H9 (cell line): ENCODE measurements around the gene RNF224. TPM values are rescaled to one million over a fixed set of nuclear protein-coding genes. Genes with fewer than 3 reads are reported as not detected.

Experiments used
- DNase-seq: peaks from one replicate; pipeline ENCODE4 v3.0.0-alpha.2; 2017
- H2AFZ ChIP-seq: one replicate; pipeline ENCODE4 v1.6.1; 2013; ENCODE audit warnings: mild to moderate bottlenecking, low read length, control low read depth, moderate library complexity
- H2AK5ac ChIP-seq: 2 replicates; pipeline ENCODE4 v1.6.1; 2013; ENCODE audit warnings: low read length, control low read depth, mixed read lengths; ENCODE audit not compliant: insufficient read length
- H2BK120ac ChIP-seq: one replicate; pipeline ENCODE4 v1.6.1; 2013; ENCODE audit warnings: low read depth, mild to moderate bottlenecking, low read length, control low read depth, inconsistent platforms; ENCODE audit not compliant: poor library complexity, severe bottlenecking
- H2BK12ac ChIP-seq: 2 replicates; pipeline ENCODE4 v1.6.1; 2013; ENCODE audit warnings: low read length, control low read depth, mixed read lengths, low read depth; ENCODE audit not compliant: insufficient read length
- H2BK15ac ChIP-seq: 2 replicates; pipeline ENCODE4 v1.6.1; 2013; ENCODE audit warnings: low read depth, low read length, control low read depth
- H2BK20ac ChIP-seq: one replicate; pipeline ENCODE4 v1.6.1; 2013; ENCODE audit warnings: low read depth, mild to moderate bottlenecking, low read length, control low read depth, inconsistent platforms; ENCODE audit not compliant: poor library complexity, severe bottlenecking
- H2BK5ac ChIP-seq: 2 replicates; pipeline ENCODE4 v1.6.1; 2013; ENCODE audit warnings: low read length, control low read depth, mixed read lengths; ENCODE audit not compliant: insufficient read length
- H3K14ac ChIP-seq: 2 replicates; pipeline ENCODE4 v1.6.1; 2013; ENCODE audit warnings: low read length, control low read depth; ENCODE audit not compliant: insufficient read depth
- H3K18ac ChIP-seq: 2 replicates; pipeline ENCODE4 v1.6.1; 2013; ENCODE audit warnings: low read depth, mild to moderate bottlenecking, mixed read lengths, low read length, control low read depth; ENCODE audit not compliant: insufficient read length
- H3K23ac ChIP-seq: 2 replicates; pipeline ENCODE4 v1.6.1; 2013; ENCODE audit warnings: low read length, control low read depth, mixed read lengths, low read depth; ENCODE audit not compliant: insufficient read length
- H3K23me2 ChIP-seq: 2 replicates; pipeline ENCODE4 v1.6.1; 2013; ENCODE audit warnings: low read depth, mild to moderate bottlenecking, mixed read lengths, low read length, control low read depth; ENCODE audit not compliant: insufficient read length, poor library complexity, severe bottlenecking
- H3K27ac ChIP-seq: 2 replicates; pipeline ENCODE4 v1.5.1; 2013; ENCODE audit warnings: low read length, control low read depth, mixed read lengths, low read depth; ENCODE audit not compliant: insufficient read length
- H3K27me3 ChIP-seq: 2 replicates; pipeline ENCODE4 v1.6.1; 2013; ENCODE audit warnings: low read length, control low read depth, inconsistent platforms; ENCODE audit not compliant: insufficient read depth
- H3K4ac ChIP-seq: 2 replicates; pipeline ENCODE4 v1.6.1; 2013; ENCODE audit warnings: low read depth, mild to moderate bottlenecking, control low read depth, inconsistent platforms, low read length, moderate library complexity
- H3K4me1 ChIP-seq: 2 replicates; pipeline ENCODE4 v1.6.1; 2013; ENCODE audit warnings: low read length, control low read depth, inconsistent platforms; ENCODE audit not compliant: insufficient read depth
- H3K4me2 ChIP-seq: 2 replicates; pipeline ENCODE4 v1.6.1; 2013; ENCODE audit warnings: low read length, control low read depth, mixed read lengths; ENCODE audit not compliant: insufficient read length, insufficient read depth
- H3K56ac ChIP-seq: 2 replicates; pipeline ENCODE4 v1.6.1; 2013; ENCODE audit warnings: low read depth, mild to moderate bottlenecking, mixed read lengths, low read length, control low read depth; ENCODE audit not compliant: insufficient read length
- H3K79me1 ChIP-seq: 2 replicates; pipeline ENCODE4 v1.6.1; 2013; ENCODE audit warnings: low read depth, mild to moderate bottlenecking, moderate library complexity, low read length, control low read depth, inconsistent platforms; ENCODE audit not compliant: insufficient read depth, poor library complexity, severe bottlenecking
- H3K79me2 ChIP-seq: 2 replicates; pipeline ENCODE4 v1.6.1; 2013; ENCODE audit warnings: low read length, control low read depth, inconsistent platforms; ENCODE audit not compliant: insufficient read depth
- H3K9ac ChIP-seq: 2 replicates; pipeline ENCODE4 v1.6.1; 2013; ENCODE audit warnings: low read length, control low read depth, mixed read lengths; ENCODE audit not compliant: insufficient read length; ENCODE audit errors: extremely low read depth
- H3K9me3 ChIP-seq: one replicate; pipeline ENCODE4 v1.6.1; 2013; ENCODE audit warnings: low read depth, low read length, inconsistent platforms; ENCODE audit not compliant: control insufficient read depth
- H3T11ph ChIP-seq: one replicate; pipeline ENCODE4 v1.6.1; 2013; ENCODE audit warnings: mild to moderate bottlenecking, low read length, control low read depth, inconsistent platforms
- H4K20me1 ChIP-seq: one replicate; pipeline ENCODE4 v1.6.1; 2013; ENCODE audit not compliant: control insufficient read depth, insufficient read length, insufficient read depth
- H4K5ac ChIP-seq: 2 replicates; pipeline ENCODE4 v1.6.1; 2013; ENCODE audit warnings: low read depth, mild to moderate bottlenecking, mixed read lengths, low read length, control low read depth; ENCODE audit not compliant: insufficient read length
- H4K8ac ChIP-seq: replicated peaks from 2 replicates; pipeline ENCODE4 v1.6.1; 2013; ENCODE audit warnings: low read length, control low read depth, mixed read lengths, low read depth; ENCODE audit not compliant: insufficient read length
- H4K91ac ChIP-seq: 2 replicates; pipeline ENCODE4 v1.6.1; 2013; ENCODE audit warnings: low read depth, mild to moderate bottlenecking, moderate library complexity, mixed read lengths, low read length, control low read depth; ENCODE audit not compliant: insufficient read length
- H3K27ac Mint-ChIP-seq, 3 experiments: 2 replicates in 2 of 3; 3 replicates in 1 of 3; pipeline ENCODE4 v1.8.0; 2020 to 2021; ENCODE audit warnings: mixed read lengths in 3 of 3, mild to moderate bottlenecking in 1 of 3, moderate library complexity in 1 of 3
- H3K27me3 Mint-ChIP-seq: 2 replicates; pipeline ENCODE4 v1.8.0; 2021; ENCODE audit warnings: low read depth, mild to moderate bottlenecking, moderate library complexity, mixed read lengths
- H3K36me3 Mint-ChIP-seq, 3 experiments: 2 replicates in 2 of 3; 3 replicates in 1 of 3; pipeline ENCODE4 v1.8.0; 2020 to 2021; ENCODE audit warnings: low read depth in 3 of 3, mixed read lengths in 3 of 3; ENCODE audit not compliant: insufficient read depth in 1 of 3
- H3K4me1 Mint-ChIP-seq, 2 experiments: 2 replicates each; pipeline ENCODE4 v1.8.0; 2020; ENCODE audit warnings: mixed read lengths in 2 of 2
- H3K4me3 Mint-ChIP-seq, 2 experiments: 2 replicates in 1 of 2; 3 replicates in 1 of 2; pipeline ENCODE4 v1.8.0; 2020 to 2021; ENCODE audit warnings: mild to moderate bottlenecking in 2 of 2, mixed read lengths in 2 of 2, moderate library complexity in 1 of 2
- H3K9me3 Mint-ChIP-seq, 2 experiments: 2 replicates in 1 of 2; 3 replicates in 1 of 2; pipeline ENCODE4 v1.8.0; 2020; ENCODE audit warnings: mild to moderate bottlenecking in 2 of 2, mixed read lengths in 2 of 2, moderate library complexity in 1 of 2
- CTCF ChIP-seq: fragments of 200-600 bp; sonication (generic); conservative IDR thresholded peaks from 3 replicates; pipeline ENCODE4 v1.8.0; 2021; ENCODE audit warnings: antibody characterized with exemption, mild to moderate bottlenecking
- WGBS: extraction: QIAGEN DNeasy Blood & Tissue Kit; methylation state at CpG from one replicate; pipeline ENCODE4 v1.1.7; 2013; ENCODE audit warnings: missing lambda C conversion rate, low lambda C conversion rate, mixed read lengths; ENCODE audit not compliant: insufficient read length; ENCODE audit errors: extremely low coverage; 5-methylcytosine and 5-hydroxymethylcytosine counted together
- total RNA-seq: library from RNA; stranded (reverse); gene quantifications from 2 replicates; pipeline ENCODE4 v1.2.1, GENCODE V29; 2021

Gene RNF224
- total RNA-seq, 1 experiment from 2014 or later = 0.15 TPM

GRCh38 chr9:137271696-137272076 is 44.4 kb downstream of the RNF224 start:
- Mint-ChIP-seq H3K4me3 (no peak overlapping the region), H3K4me1 (peaks cover 15 to 20% of the 10 kb centered on the region in 2 experiments), H3K27ac (peak overlapping the region in 1 of 3 experiments; percentile 53; a peak in 1 of 7 replicates), H3K9me3 (no peaks in the 10 kb centered on the region; a peak in 1 of 5 replicates), H3K27me3 (no peaks in the 10 kb centered on the region), H3K36me3 (peaks cover 11 to 39% (median 34%) of the 10 kb centered on the region in 3 experiments; a peak in 6 of 7 replicates)
- Histone ChIP-seq H2AFZ (no peak overlapping the region), H3K23me2 (no peaks in the 10 kb centered on the region), H2BK12ac (no peak overlapping the region), H3K18ac (no peak overlapping the region), H3K4me1 (no peaks in the 10 kb centered on the region), H3K79me2 (no peaks in the 10 kb centered on the region), H3K27ac (no peak overlapping the region), H3T11ph (no peak overlapping the region), H4K5ac (no peak overlapping the region), H4K91ac (no peak overlapping the region), H2AK5ac (no peak overlapping the region), H3K27me3 (no peaks in the 10 kb centered on the region), H3K9ac (no peak overlapping the region), H3K14ac (no peak overlapping the region), H4K8ac (no peak overlapping the region), H3K9me3 (no peaks in the 10 kb centered on the region), H2BK120ac (no peak overlapping the region), H3K4me2 (no peak overlapping the region), H3K4ac (no peak overlapping the region), H2BK20ac (no peak overlapping the region), H2BK15ac (no peak overlapping the region), H3K23ac (no peak overlapping the region), H3K79me1 (no peaks in the 10 kb centered on the region), H4K20me1 (no peaks in the 10 kb centered on the region), H2BK5ac (no peak overlapping the region), H3K56ac (no peak overlapping the region)
- no peak for TF ChIP-seq CTCF
- no peak for DNase-seq
- no CpG with 5 or more reads among the region's 3 CpGs for WGBS
